HG03139 (cell line): ENCODE measurements around the gene SLC38A3.

Experiments
- ATAC-seq: cut with Tn5 transposase; IDR thresholded peaks from one replicate; pipeline ENCODE4 v1.9.1; 2021; ENCODE audit not compliant: unreplicated experiment

SLC38A3 gene

DNA sequence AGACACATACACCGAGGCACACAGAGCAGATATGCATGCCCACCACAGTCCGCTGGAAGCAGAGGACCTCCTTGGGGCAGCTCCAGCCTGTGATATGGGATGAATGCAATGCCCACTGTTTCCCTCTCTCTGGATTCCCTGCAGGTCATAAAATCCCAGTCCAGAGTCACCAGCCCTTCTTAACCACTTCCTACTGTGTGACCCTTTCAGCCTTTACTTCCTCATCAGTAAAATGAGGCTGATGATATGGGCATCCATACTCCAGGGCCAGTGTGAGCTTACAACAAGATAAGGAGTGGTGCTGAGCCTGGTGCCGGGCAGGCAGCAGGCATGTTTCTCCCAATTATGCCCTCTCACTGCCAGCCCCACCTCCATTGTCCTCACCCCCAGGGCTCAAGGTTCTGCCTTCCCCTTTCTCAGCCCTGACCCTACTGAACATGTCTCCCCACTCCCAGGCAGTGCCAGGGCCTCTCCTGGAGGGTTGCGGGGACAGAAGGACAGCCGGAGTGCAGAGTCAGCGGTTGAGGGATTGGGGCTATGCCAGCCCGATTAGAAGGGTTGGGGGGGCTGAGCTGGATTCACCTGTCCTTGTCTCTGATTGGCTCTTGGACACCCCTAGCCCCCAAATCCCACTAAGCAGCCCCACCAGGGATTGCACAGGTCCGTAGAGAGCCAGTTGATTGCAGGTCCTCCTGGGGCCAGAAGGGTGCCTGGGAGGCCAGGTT lies 14.0 kb upstream of the SLC38A3 start, which contains the start of gene GNAT1:
TSS of gene GNAT1 (plus strand) at position 675 of the 725 bp plus-strand sequence. CDS start 116 bp downstream, outside the sequence.
- no peak for ATAC-seq

DNA sequence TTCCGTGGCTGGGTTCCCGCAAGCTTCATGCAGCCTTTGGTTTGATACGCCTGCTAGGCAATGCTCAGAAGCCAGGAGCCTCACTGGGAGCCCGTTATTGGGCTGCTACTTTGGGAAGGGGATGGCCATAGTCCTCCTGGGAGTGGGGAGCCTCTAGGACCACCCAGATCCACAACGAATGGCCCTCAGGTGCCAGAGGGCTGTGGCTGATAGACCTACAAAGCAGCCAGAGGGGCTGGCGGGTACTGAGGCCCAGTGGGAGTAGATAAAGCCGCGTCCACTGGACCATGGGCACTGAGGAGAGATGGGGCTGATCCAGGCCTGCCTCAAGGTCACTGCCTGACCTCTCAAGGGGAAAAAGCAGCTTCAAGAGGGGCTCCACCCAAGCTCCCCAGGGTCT lies 12.9 kb upstream of the SLC38A3 start:
- ATAC-seq = no peak

DNA sequence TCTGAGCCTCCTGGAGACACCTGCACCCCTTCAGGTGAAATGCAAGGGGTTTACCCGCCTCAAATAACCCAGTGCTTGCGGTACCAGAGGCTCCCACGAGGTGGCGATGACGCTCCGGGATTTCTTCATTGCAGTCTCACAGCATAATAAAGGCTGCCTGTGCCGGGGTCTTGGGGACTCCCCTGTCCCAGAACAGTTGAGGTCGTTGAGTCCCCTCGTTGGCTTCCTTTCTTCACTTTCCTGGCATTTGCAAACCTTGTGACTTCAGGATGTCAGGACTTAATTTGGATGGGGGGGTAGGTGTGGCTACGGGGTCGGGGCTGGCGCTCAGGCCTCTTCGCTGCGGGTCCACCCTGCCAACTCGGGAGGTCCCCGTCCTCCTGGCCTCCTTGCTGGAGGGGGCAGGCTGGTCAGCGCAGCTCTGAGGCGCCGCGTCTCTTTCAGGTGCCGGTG lies 12.4 kb upstream of the SLC38A3 start:
- no peak for ATAC-seq

DNA sequence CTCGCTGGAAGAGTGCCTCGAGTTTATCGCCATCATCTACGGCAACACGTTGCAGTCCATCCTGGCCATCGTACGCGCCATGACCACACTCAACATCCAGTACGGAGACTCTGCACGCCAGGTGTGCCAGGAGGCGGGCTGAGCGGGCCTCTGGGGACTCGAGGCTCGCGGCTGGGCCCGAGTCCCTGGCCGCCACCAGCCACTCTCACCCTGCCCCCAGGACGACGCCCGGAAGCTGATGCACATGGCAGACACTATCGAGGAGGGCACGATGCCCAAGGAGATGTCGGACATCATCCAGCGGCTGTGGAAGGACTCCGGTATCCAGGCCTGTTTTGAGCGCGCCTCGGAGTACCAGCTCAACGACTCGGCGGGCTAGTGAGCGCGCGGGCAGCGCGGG lies 11.8 kb upstream of the SLC38A3 start:
- ATAC-seq = no peak

DNA sequence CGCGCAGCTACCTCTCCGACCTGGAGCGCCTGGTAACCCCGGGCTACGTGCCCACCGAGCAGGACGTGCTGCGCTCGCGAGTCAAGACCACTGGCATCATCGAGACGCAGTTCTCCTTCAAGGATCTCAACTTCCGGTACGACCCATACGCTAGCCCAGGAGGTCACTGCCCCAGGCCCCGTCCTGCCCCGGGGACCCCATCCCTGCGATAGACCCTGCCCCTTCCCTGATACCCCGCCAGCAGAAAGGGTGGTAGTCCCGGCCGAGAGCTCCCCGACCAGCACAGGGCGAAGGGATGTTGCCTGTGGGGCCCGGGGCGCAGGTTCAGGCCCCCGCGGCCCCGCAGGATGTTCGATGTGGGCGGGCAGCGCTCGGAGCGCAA lies 11.3 kb upstream of the SLC38A3 start:
- ATAC-seq = no peak

DNA sequence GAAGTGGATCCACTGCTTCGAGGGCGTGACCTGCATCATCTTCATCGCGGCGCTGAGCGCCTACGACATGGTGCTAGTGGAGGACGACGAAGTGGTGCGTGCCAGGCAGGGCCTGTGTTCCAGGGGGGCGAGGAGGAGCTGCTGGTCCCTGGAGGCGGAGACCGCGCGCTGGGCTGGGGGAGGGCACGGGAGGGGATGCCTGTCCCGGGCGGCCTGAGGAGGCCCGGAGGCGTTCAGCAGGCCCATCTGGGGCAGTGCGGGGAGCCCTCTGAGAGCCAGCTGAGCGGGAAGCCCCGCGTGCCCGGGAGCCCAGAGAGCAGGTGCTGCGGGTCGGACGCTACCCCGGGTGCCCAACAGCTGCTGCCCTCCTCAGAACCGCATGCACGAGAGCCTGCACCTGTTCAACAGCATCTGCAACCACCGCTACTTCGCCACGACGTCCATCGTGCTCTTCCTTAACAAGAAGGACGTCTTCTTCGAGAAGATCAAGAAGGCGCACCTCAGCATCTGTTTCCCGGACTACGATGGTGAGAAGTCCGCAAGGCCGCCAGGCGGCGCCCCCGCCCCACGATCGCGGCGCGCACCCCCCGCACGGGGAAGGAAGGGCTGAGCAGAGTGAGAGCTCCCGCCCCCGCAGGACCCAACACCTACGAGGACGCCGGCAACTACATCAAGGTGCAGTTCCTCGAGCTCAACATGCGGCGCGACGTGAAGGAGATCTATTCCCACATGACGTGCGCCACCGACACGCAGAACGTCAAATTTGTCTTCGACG lies 10.8 kb upstream of the SLC38A3 start:
- ATAC-seq = no peak

DNA sequence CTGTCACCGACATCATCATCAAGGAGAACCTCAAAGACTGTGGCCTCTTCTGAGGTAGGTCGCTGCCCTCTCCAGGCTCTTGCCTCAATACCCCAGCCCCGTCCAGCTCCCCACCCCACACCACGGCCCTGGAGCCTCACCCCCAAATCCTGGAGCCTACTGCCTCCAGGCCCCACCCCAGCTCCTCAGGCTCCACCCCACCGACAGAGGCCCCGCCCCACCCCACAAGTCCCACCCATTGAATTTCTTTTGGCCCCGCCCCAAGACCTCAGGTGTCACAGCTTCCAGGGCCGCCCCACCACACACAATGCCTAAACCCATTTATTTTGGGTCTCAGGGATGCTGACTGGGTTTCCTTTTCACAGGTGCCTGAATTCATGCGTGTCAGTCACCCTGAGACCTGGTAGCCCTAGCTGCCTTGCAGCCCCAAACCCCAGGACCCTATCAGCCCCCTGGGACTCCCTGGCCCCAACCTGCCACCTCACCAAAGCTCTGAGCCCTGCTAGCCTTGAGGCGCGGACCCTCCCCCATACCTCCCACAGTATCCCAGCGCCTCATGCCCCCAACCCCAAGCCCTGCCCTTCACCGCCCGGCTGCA lies 10.1 kb upstream of the SLC38A3 start:
- no peak for ATAC-seq

DNA sequence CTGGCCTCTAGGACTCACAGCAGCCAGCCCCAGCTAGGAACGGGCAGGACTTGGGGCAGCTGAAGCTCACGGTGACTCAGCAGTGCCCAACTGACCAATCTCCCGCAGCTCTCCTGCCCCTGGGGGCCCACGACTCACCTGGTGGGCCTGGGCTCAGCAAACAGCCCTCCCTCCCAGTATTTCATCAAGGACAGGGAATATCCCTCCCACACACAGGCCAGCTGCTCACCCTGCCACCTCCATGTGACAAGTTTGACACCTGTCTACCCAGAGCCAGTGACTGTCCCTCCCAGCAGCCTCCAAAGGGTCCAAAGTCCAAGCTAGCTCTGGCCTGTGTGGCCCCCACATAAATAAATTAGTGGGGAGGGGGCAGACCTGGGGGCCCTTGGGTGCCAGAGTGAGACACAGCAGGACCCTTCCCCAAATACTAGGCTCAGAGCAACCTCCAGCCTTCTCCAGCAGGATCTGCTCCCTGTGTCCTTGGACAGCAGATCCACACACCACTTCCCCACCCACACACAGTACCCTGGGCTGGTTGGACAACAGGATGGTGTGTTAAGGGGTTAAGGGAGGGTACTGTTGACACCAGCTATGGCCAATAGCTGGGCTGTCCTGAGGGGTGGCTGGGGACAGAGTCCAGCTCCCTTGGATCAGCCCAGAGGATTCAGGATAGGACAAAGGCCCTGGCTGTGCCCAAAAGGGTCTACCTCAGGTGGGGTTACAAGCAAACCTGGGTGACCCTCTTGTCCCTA lies 9.4 kb upstream of the SLC38A3 start:
- ATAC-seq = no peak

DNA sequence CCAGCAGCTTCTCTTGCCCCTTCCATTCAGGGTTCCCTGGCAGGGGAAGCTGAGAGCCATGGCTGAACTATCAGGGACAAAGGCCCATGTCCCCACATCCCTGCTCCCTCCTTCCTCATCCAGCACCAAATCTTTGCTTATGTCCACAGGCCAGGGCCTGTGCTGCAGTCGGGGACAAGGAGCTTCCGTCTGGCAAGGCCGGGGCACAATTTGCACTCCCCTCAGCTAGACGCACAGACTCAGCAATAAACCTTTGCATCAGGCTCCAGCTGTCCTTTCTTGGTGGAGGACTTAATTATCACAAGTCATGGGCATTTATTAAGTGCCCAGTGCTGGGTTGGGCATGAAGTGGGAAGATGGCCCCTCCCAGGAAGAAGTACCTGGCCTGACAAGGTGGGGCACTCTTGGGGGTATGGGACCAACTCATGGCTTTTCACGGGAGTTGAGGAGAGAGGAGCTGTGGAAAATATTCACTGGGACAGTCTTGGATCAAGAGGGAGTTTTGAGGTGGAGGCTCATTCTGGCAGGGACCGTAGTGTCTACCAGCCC lies 8.7 kb upstream of the SLC38A3 start:
- no peak for ATAC-seq

DNA sequence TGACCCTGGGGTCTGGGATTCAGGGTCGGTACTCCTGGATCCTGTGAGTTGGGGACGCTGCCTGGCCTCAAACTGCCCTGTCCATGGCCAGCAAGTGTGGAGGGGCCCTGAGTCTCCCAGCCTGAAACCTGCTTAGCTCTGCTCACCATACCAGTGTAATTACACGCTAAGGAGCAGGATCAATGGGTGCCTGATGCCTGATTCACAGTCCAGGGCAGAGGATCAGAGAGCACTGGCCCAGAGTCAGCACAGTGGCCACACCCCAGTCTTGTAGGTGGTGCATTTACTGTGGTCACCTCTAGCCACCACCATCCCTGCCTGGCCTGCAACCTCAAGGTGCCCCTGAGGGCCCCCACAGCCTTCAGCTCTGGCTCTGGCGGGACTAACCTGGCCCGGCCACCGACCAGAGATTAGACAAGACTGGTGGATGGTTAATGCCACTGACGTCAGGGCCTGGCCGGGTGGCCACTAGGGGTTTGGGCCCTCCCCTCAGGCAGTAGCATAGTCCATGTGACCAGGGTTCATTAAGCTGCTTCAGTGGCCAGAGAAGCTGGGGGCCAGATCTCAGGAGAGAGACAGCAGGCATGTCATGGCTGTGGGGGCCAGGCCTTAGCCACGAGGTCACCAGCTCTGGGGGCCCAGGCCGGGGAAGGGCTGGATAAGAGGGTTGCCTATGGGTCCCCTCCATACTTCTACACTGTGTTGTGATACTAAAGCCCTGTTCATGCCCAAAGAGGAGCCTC lies 3.3 kb upstream of the SLC38A3 start:
- no peak for ATAC-seq

DNA sequence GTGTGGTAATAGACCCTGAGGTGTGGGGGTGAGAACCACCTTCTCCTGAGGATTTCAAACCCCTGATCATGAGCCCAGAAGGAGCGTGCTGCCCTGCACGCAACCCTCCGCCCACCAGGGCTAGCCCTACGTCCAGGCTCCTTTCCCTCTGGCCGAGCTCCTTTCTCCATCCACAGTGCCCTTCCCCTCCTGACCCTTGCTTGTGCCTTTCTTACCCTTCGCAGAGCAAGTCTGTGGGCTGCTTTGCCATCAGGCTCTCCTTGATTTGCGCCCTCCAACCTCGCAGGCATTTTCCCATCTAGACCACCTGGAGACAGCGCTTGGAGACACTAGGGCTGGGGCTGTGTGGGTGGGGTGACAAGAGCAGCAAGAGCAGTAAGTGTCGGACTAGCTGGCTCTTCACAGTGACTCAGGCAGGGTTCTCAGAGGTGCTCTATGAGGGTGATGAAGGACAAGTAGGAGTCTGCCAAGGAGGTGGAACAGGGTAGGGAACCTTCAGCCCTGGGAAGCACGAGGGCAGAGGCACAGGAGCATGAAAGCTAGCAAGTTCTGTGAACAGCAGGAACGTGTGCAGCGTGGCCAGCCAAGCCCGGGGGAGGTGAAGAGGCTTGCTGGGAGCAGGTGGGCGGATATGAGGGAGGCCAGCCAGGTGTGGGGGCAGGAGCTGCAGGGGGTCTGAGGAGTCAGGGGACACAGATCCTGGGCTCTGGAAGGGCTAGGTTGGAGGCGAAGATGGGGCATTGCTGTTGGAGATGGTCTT lies 2.5 kb upstream of the SLC38A3 start:
- no peak for ATAC-seq

DNA sequence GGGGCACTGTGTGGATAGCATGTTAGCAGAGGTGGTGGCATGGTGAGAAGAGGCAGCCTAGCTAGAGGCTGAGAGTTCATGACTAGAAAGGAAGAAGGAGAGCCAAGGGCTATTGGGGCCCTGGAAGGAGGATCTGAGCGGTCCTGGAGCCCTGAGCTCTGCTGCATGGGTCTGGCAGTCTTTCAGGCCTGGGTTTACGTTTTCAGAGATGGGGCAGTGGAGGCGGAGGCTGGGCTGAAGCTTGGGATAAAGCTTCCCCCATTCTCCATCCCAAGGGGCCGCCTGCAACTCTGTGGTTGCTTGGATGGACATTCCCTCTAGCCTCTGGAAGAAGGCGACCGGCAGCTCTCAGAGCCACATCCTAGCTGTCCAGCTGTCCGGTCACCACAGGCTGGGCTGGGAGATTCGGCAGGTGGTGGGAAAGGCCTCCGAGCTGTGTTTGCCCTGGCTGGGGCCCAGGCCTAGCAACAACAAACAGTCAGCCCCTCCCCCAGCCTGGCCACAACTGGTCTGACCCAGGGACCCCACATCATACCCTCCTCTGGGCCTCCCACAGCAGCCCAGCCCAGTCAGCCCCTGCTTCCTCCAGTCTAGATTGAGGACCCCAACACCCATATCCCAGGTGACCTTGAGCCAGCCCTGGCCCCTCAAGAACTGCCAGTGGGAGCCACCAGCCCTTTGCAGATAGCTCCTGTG lies 1.8 kb upstream of the SLC38A3 start:
- no peak for ATAC-seq

DNA sequence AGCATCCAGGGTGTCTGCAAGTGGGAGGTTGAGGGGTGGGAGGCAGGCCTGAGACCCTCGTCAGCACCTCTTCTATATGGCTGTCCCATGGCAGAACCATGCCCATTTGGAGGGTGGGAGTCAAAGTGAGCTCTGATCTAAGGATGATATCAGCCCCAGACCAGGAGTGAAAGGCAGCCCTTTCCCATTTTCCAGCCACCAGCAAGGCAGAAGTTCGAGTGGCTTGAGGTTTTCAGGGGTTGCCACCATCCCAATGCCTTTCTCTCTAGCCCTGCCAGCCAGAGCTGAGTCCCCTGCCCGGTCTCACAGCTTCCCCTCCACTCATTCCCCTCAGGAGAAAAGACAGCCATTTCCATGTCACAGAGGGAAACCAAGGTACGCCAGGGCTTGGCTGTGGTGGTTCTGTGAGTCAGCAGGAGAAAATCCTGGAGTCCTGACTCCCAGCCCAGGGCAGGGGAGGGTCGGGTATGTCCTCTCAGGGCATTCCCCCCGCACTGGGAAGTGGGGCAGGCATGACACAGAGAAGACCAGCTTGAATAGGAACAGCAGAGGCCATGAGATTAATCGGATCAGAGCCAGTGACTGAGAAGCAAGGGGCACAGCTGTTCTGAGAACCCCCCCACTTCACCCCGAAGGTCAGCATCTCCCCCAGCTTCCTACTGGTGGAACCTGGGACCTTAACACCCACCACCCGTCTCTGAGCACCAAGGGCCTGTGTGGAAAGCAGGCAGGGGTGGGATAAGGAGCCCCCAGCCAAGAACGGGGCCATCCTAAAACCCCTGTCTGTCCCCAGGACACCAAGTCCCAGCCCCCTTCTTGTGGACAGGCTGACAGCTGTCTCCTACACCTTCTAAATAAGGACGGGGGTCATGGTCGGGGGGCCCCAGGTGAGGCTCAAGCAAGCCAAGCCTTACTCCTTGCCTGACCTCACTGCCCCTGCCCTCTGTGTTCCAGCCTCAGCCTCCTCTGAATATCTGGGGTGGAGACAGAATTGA lies 965 bp upstream of the SLC38A3 start:
- ATAC-seq = no peak

DNA sequence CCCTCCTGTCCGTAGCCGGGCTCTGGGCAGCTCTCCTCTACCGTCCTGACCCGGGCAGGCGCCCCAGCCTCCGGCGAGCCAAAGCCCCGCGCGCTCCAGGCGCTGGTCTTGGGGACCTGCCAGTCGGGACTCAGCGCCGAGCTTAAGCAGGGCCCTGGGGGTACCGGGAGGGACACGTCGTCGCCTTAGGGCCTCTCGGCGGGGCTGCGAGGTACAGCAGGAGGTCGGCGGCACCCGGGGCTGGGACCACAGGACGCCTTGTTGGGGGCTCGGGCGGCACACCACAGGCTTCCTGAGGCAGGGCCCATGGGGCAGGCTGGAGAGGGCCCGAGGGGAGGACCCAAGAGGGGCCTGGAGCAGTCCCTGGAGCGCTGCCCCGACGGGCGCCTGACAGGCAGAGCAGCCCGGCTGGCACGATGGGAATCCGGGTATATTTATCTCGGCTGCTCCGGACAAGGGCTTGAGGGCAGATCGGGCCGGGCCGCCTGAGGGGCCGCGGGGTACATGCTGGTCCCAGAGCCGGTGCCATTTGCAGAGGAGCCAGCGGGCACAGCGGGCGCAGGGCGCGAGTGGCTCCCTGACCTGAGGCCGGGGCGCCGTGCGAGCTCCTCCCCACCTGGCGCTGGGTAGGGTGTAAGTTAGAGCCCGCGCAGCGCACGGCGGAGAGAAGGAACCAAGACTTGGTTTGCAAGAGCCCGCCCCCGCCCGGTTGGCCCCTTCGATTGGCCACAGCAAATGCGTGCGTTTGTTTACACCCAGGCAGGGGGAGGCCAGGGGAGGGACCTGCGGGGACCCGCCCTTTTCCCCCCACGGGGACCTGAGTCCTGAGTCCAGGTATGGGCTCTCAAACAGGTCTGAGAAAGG lies 574 bp downstream of the SLC38A3 start:
- no peak for ATAC-seq

DNA sequence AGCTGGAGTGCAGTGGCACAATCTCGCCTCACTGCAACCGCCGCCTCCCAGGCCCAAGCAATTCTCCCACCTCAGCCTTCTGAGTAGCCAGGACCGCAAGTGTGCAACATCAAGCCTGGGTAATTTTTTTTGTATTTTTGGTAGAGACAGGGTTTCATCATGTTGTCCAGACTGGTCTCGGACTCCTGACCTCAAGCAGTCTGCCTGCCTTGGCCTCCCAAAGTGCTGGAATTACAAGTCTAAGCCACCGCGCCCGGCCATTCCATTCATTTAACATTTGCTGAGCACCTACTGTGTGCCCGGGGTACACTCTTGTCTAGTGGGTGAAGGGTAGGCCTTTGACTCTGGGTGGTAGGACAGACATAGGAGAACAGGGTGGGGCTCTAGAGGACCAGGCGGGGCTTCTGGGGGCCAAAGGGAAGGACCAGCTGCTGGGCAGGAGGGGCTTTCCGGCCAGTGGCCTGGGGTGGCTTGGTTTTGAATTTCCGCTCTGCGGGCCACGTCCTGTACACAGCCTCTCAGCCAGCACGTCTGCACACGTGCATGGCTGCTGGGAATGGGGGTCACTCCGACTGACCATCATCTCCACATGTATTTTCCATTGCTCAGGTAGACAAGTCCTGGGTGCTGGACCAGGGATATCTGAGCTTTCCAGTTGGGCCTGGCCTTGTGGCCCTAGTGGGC lies 2.4 kb downstream of the SLC38A3 start:
- ATAC-seq = no peak

DNA sequence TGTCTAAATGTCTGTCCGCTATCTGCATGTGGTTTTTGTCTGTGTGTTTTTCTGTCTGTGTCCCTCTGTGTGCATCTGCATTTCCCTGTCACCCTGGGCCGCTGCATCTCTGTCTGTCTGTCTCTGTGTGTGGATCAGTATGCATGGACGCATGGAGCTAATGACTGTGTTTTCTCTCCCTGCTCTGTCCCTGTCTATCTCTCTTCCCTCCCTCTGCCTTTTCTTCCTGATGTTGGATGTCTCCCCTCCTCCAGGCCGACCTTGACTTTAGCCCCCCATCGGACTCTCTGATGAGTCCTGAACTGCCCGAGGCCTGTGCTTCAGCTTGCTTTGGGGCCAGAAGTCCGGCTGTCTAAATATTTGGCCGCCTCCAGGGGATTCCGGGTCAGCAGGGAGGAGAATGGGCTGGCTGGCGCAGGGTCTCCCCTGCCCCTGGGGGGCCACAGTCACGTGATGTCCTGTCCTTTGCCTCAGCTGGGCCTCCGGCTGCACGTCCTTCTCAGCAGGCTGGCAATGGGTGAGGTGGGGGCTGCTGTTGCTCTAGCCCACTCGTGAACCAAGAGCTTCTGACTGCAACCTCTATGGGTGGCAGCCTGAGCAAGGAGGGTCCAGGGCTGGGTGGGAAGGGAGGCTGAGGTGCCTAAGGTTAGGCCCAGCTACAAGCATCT lies 3.7 kb downstream of the SLC38A3 start:
- no peak for ATAC-seq
